NB4 (cell line): ENCODE results near the gene CSF2.

Experiments used
- POLR2A ChIP-seq: IDR thresholded peaks from 2 replicates; pipeline ENCODE4 v1.6.1; 2011; ENCODE audit warnings: mild to moderate bottlenecking; ENCODE audit not compliant: insufficient read length; ENCODE audit errors: extremely low read depth
- TF ChIP-seq, protein P1 (sequence below): IDR thresholded peaks from one replicate; pipeline ENCODE4 v1.5.1; 2012; ENCODE audit warnings: low read depth, low read length
- TF ChIP-seq, protein P2 (sequence below): IDR thresholded peaks from 2 replicates; pipeline ENCODE4 v1.6.1; 2011; ENCODE audit warnings: low read depth, low read length

DNA sequence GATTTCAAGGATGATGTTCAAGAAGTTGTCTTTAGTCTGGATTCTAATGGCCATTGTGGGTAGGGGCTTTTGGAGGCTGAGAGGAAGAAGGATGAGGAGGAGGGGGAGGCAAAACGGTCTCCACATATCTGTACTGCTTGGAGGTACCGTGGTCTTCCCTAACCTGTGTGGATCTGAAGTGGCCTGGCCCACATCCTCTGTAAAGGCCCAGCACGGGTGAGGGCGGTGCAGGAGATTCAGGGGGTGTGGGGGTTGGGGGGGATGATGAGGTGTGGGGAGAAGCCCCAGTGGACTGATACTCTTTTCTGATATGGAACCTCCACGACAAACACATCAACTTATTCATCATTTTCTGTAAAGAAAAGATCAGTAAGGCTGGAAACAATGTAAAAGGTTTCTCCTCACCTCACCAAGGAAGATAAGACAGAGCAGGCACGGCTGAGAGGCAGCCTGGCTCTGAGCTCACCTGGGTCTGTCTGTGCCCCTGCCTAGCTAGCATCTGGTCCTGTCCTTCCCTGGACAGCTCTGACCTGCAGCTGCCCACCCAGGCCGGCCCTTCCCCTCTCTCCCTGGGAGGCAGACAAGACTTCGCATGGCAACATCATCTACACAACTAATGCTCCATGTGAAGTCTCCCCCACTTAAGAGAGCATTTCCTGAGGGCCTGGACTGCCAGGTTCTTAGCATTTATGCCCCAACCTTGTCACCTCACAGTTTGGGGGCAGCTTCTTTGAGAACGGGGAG lies 18.7 kb upstream of the CSF2 start:
- TF ChIP-seq POLR2A: no peak
- TF ChIP-seq, protein P1, sequence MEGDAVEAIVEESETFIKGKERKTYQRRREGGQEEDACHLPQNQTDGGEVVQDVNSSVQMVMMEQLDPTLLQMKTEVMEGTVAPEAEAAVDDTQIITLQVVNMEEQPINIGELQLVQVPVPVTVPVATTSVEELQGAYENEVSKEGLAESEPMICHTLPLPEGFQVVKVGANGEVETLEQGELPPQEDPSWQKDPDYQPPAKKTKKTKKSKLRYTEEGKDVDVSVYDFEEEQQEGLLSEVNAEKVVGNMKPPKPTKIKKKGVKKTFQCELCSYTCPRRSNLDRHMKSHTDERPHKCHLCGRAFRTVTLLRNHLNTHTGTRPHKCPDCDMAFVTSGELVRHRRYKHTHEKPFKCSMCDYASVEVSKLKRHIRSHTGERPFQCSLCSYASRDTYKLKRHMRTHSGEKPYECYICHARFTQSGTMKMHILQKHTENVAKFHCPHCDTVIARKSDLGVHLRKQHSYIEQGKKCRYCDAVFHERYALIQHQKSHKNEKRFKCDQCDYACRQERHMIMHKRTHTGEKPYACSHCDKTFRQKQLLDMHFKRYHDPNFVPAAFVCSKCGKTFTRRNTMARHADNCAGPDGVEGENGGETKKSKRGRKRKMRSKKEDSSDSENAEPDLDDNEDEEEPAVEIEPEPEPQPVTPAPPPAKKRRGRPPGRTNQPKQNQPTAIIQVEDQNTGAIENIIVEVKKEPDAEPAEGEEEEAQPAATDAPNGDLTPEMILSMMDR: no peak
- TF ChIP-seq, protein P2, sequence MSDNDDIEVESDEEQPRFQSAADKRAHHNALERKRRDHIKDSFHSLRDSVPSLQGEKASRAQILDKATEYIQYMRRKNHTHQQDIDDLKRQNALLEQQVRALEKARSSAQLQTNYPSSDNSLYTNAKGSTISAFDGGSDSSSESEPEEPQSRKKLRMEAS: no peak
